Tibial nerve (tissue), 4 donors: ENCODE results near the gene ZNF138.
"Not testable (repeated sequence)": the region's sequence is repeated elsewhere in the genome, so short reads cannot be mapped to it uniquely, and the experiment has no call there.

Source experiments
- CTCF ChIP-seq, 5 experiments: fragments of 200-600 bp in 3 of 5; fragments of 450-650 bp in 2 of 5; sonication (generic) in 3 of 5; IDR thresholded peaks; one replicate each; pipeline ENCODE4 v1.5.1; 2016 to 2019; ENCODE audit warnings: antibody characterized with exemption in 5 of 5, mild to moderate bottlenecking in 3 of 5, moderate library complexity in 2 of 5
- EP300 ChIP-seq, 2 donors: sonication (generic); formaldehyde crosslinking; IDR thresholded peaks; one replicate each; pipeline ENCODE4 v1.6.1; 2017; ENCODE audit warnings: antibody characterized with exemption in 2 of 2, mild to moderate bottlenecking in 1 of 2
- POLR2A ChIP-seq, 2 donors: fragments of 450-650 bp; IDR thresholded peaks; one replicate each; pipeline ENCODE4 v1.6.1; 2017; ENCODE audit warnings: antibody characterized with exemption in 2 of 2, mild to moderate bottlenecking in 2 of 2, moderate library complexity in 2 of 2

- TF ChIP-seq CTCF, POLR2A, EP300 (IDR thresholded peaks at IDR 0.05): not testable (repeated sequence)
Observed at GRCh38 chr7:64789241-64789640, 5.0 kb upstream of the ZNF138 start.
